Fibroblast of peridontal ligament (primary cell): Measurements from ENCODE around the gene LIPT1.
"Not testable (repeated sequence)": the region's sequence is repeated elsewhere in the genome, so short reads cannot be mapped to it uniquely, and the experiment has no call there.

Experiments used
- DNase-seq: peaks from one replicate; pipeline ENCODE4 v3.0.0-alpha.2; 2010; ENCODE audit errors: extremely low read depth

The LIPT1 gene

GRCh38 chr2:99154643-99155536, at the start of gene LIPT1, which contains the start of gene TSGA10:
LIPT1 (plus strand) TSS chr2:99154967; CDS start chr2:99161958, 6,991 bp downstream.
TSGA10 (minus strand) TSS chr2:99154942; CDS start chr2:99109439, 45,503 bp downstream.
- DNase-seq = peak; percentile 84

GRCh38 chr2:99106913-99107312, 47.9 kb upstream of the LIPT1 start:
- DNase-seq = peak; percentile 19

GRCh38 chr2:99111236-99111635, 43.5 kb upstream of the LIPT1 start:
- DNase-seq = no peak

DNA sequence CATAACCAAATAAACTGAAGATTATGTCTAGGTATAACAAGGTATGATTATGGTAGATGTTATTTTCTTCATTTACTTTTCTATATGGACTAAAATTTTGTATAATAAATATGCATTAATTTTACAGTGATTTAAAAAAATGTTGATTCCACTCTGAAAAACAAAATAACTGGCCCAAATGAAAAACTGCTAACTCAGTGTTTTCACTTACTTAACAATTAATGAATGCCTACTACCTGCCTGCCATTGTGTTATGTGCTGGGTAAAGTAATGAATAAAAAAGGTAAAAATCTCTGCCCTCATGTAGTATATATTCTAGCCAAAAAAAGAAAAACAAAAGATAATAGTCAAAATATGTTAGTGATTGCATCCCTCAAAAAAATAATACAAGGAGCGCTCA, 42.8 kb upstream of the LIPT1 start:
- no peak for DNase-seq

- DNase-seq = no peak
These were observed 42.1 kb upstream of the LIPT1 start for GRCh38 chr2:99112617-99113016.

GRCh38 chr2:99127981-99128380, 26.8 kb upstream of the LIPT1 start:
- DNase-seq = no peak

DNA sequence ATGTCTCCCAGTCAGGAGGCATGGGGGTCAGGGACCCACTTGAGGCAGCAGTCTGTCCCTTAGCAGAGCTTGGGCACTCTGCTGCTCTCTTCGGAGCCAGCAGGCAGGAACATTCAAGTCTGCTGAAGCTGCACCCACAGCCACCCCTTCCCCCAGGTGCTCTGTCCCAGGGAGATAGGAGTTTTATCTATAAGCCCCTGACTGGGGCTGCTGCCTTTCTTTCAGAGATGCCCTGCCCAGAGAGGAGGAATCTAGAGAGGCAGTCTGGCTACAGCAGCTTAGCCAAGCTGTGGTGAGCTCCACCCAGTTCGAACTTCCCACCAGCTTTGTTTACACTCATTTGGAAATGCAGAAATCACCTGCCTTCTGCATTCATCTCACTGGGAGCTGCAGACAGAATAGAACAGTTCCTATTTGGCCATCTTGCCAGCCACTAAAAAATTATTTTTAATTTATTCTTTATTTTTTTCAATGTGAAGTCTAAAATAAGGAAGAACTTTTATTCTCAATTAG, 19.7 kb upstream of the LIPT1 start:
- not testable (repeated sequence) for DNase-seq

- no peak for DNase-seq
These were observed 15.8 kb upstream of the LIPT1 start for GRCh38 chr2:99139003-99139402.

- peak; percentile 40 for DNase-seq
These were observed 14.5 kb upstream of the LIPT1 start for GRCh38 chr2:99140056-99140859.

DNA sequence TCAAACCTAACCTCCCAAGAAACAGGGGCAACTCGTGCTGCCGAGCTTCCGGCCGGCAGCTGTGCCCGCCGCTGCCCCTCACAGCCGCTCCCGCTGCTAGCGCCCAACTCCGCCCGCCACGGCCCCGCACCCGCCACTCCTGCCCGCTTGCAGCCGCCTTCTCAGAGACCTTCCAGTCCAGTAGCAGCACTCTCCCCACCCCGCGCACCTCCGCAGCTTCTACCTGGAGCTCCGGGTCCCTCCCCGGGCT, 14.0 kb upstream of the LIPT1 start:
- DNase-seq = no peak

DNA sequence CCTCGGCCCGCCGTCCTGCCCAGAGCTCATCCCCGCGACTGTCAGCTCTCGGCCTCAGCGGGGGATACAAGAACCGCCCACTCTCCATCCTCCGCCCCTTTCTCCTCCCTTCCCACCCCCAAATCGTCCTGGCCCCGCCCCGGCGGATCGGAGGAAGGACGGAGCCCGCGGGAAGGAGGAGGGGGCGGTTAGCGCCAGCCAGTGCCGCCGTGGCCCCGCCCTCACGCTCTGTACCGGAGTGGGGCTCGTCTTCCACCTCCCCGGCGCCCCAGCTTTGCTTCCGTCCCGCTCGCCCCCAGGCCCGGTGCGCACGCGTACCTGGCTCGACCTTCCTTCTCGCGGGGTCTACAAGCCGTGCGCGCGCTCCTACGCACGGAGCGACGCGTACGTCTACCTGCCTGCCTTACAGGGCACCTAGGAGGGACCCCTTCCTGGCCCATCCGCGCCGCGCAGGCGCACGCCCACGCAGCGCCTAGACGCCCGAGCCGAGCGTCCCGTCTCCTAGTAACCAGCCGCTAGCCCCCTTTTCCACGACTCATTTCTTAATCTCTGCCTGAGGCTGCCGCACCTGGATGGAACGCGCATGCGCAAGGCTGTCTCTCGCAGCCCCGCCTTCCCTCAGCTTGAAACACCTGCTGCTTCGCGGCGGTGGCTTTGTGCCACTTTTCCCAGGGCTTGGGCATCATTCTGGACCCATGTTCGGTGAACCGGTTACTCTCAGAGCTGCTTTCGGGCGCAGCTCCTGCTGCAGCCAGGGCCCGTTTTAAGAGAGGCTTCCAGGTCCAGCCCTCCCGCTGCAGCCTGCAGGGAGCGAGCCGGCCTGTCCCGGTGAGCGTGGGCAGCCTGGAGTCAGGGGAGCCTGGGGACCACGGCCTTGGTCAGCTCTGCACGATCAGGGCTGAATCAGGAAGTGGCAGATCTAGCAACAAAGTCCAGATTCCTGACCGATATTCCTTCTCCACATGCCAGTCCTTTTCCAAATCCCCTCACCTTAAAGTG, 13.4 kb upstream of the LIPT1 start, which contains the start of gene C2orf15:
TSS of gene C2orf15 (plus strand) at position 598 of the 999 bp plus-strand sequence. CDS start 8,852 bp downstream, outside the sequence.
- DNase-seq = peak; percentile 65

GRCh38 chr2:99150706-99151105, 4.1 kb upstream of the LIPT1 start:
- DNase-seq = peak; percentile 10

GRCh38 chr2:99152199-99152895, 2.4 kb upstream of the LIPT1 start:
- no peak for DNase-seq

- DNase-seq = peak; percentile 41
These were observed 704 bp upstream of the LIPT1 start for GRCh38 chr2:99153921-99154604.

DNA sequence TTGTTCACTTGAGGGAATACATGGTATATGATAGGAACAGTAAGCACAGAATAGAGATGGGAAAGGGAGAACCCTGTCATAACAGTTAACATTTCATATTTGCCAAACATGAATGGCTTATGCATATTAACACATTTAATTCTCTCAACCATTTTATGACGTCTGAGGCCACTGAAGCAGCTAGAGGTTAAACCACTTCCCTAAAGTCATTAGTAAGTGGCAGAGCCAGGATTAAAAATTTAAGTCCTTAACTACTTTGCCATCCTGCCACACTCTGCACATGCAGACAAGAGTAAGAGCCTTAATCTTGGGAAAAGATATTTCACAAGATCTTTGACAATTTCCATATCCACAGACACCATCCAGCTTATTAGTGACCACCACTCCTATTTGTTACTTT, 2.1 kb downstream of the LIPT1 start:
- DNase-seq = no peak

GRCh38 chr2:99158599-99158998, 3.8 kb downstream of the LIPT1 start:
- DNase-seq = no peak

DNA sequence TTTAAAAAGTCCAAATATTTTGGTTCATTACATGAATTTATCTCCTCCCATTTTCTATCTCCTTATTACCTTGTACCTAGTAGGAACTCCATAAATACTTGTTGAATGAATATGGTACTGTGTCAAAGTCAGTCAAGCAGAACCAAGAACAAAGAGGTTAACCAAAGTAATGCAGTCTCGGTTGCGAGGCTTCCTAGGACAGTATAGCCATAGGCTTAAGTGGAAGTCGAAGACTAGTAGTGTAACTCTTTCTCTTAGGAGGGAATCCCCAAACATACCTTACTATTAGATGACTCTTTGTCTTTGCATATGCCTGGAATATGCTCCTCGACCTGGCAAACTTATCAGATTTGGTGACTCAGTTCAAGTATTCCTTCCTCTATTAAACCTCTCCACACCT, 4.8 kb downstream of the LIPT1 start:
- DNase-seq = no peak

DNA sequence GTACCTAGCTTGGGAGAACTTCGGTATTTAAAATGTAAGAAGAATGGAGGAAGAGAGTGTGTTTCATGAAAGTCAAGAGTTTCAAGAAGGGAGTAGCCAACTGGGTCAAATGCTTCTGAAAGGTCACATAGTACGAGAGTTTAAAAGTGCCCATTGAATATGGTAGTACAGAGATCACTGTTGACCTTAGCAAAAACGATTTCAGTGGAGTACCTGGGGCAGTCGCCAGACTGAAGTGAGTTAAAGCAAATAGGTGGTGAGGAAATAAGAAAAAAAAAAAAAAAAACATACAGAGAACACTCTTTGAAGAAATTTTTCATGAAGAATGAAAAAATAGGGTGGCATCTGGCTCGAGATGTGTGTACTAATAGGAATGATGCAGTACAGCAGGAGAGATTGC, 11.5 kb downstream of the LIPT1 start:
- no peak for DNase-seq

DNA sequence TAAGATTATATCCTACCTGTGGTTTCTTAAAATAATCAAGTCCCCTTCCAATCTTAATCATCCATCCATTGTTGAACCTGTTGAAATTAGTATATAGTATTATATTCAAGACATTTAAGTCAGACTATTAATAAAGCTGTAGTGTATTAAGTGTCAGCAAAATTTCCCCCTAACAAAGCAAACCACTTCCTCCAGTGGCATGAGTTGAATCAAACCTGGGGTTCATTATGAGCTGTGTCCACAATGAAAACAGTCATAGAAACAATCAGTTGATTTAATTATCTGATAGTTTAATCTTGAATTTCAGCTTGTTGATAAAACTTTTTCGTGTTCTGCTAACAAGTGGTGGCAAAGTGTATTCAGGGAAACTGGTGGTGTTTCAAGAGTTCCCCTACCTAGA, 14.8 kb downstream of the LIPT1 start:
- DNase-seq = no peak
